Panc1 (cell line): Measurements from ENCODE around the gene MAP7D3.

Source experiments
- POLR2AphosphoS5 ChIP-seq: IDR thresholded peaks from 2 replicates; pipeline ENCODE4 v1.6.1; 2012; ENCODE audit warnings: mild to moderate bottlenecking, low read depth, low read length, moderate library complexity
- SIN3A ChIP-seq: IDR thresholded peaks from 2 replicates; pipeline ENCODE4 v1.6.1; 2012; ENCODE audit warnings: low read depth, mild to moderate bottlenecking, low read length, moderate library complexity, borderline replicate concordance; ENCODE audit not compliant: insufficient read depth
- TF ChIP-seq, protein P1 (sequence below): fragments of 450-650 bp; IDR thresholded peaks from 2 replicates; pipeline ENCODE4 v1.5.1; 2017; ENCODE audit warnings: mild to moderate bottlenecking
- TF ChIP-seq, protein P2 (sequence below), 2 experiments: IDR thresholded peaks; 2 replicates each; pipeline ENCODE4 v1.6.1; 2011 to 2012; ENCODE audit warnings: low read depth in 2 of 2, control low read depth in 1 of 2, low read length in 1 of 2, mild to moderate bottlenecking in 1 of 2, moderate library complexity in 1 of 2; ENCODE audit not compliant: insufficient read depth in 1 of 2

DNA sequence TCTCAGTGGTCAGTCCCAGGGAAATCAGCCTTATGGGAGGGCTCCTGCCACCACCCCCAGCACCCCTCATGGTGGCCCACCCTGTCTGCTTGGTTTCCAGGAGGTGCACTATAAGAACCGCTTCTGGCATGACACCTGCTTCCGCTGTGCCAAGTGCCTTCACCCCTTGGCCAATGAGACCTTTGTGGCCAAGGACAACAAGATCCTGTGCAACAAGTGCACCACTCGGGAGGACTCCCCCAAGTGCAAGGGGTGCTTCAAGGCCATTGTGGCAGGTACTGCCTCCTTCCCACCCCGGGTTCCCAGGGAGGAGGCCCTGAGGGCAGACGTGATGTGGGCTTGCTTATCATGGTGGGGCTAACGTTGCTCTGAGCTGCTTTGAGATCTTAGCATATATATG, 44.3 kb downstream of the MAP7D3 start:
- TF ChIP-seq, protein P1, sequence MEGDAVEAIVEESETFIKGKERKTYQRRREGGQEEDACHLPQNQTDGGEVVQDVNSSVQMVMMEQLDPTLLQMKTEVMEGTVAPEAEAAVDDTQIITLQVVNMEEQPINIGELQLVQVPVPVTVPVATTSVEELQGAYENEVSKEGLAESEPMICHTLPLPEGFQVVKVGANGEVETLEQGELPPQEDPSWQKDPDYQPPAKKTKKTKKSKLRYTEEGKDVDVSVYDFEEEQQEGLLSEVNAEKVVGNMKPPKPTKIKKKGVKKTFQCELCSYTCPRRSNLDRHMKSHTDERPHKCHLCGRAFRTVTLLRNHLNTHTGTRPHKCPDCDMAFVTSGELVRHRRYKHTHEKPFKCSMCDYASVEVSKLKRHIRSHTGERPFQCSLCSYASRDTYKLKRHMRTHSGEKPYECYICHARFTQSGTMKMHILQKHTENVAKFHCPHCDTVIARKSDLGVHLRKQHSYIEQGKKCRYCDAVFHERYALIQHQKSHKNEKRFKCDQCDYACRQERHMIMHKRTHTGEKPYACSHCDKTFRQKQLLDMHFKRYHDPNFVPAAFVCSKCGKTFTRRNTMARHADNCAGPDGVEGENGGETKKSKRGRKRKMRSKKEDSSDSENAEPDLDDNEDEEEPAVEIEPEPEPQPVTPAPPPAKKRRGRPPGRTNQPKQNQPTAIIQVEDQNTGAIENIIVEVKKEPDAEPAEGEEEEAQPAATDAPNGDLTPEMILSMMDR = no peak
- TF ChIP-seq, protein P2, sequence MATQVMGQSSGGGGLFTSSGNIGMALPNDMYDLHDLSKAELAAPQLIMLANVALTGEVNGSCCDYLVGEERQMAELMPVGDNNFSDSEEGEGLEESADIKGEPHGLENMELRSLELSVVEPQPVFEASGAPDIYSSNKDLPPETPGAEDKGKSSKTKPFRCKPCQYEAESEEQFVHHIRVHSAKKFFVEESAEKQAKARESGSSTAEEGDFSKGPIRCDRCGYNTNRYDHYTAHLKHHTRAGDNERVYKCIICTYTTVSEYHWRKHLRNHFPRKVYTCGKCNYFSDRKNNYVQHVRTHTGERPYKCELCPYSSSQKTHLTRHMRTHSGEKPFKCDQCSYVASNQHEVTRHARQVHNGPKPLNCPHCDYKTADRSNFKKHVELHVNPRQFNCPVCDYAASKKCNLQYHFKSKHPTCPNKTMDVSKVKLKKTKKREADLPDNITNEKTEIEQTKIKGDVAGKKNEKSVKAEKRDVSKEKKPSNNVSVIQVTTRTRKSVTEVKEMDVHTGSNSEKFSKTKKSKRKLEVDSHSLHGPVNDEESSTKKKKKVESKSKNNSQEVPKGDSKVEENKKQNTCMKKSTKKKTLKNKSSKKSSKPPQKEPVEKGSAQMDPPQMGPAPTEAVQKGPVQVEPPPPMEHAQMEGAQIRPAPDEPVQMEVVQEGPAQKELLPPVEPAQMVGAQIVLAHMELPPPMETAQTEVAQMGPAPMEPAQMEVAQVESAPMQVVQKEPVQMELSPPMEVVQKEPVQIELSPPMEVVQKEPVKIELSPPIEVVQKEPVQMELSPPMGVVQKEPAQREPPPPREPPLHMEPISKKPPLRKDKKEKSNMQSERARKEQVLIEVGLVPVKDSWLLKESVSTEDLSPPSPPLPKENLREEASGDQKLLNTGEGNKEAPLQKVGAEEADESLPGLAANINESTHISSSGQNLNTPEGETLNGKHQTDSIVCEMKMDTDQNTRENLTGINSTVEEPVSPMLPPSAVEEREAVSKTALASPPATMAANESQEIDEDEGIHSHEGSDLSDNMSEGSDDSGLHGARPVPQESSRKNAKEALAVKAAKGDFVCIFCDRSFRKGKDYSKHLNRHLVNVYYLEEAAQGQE (IDR thresholded peaks at IDR 0.05; ENCODE audit: insufficient read depth in 1 of 2, low read depth in 2 of 2, low read length in 1 of 2) = no peak
- no peak for TF ChIP-seq POLR2AphosphoS5
- TF ChIP-seq SIN3A = no peak
